ENCODE measurements around the gene PARN. TPM values are rescaled to one million over a fixed set of nuclear protein-coding genes. Genes with fewer than 3 reads are reported as not detected.

The PARN gene
- total and polyA plus RNA-seq, 2 of the 8 experiments (the other 6 are each of a cell fraction or from before 2014, with no cell fraction given), result 24.5 to 44.6 TPM

GRCh38 chr16:14548933-14549788 is 80.9 kb downstream of the PARN start (continued):
- no peak for TF ChIP-seq RAD21 (IDR thresholded peaks at IDR 0.05 in 1 of 2, conservative IDR thresholded peaks at IDR 0.05 in 1 of 2; ENCODE audit: low read depth in 2 of 2, low read length in 2 of 2)
- TF ChIP-seq CTCF (IDR thresholded peaks at IDR 0.05; ENCODE audit: control extremely low read depth in 1 of 3, insufficient read depth in 1 of 3, low read depth in 1 of 3, low read length in 3 of 3), result no peak
- TF ChIP-seq SIRT6 (IDR thresholded peaks at IDR 0.05; ENCODE audit: low read length), result no peak
- TF ChIP-seq CBX5 (IDR thresholded peaks at IDR 0.05; ENCODE audit: low read depth, low read length), result no peak
